Spleen (tissue), 11 donors: Measurements from ENCODE around the gene MPP4. TPM values are rescaled to one million over a fixed set of nuclear protein-coding genes. Genes with fewer than 3 reads are reported as not detected.

Experiments used
- DNase-seq: peaks from one replicate; pipeline ENCODE4 v3.0.0-alpha.2; 2020
- H3K27ac ChIP-seq, 8 donors: fragments of 200-600 bp; sonication (generic) in 7 of 8; 1 replicate in 4 of 8; 2 replicates in 4 of 8; pipeline versions ENCODE4 v1.5.0 to v1.8.0; 2016 to 2021; ENCODE audit warnings: inconsistent platforms in 4 of 8, mild to moderate bottlenecking in 4 of 8, moderate library complexity in 1 of 8
- H3K27me3 ChIP-seq, 7 donors: fragments of 200-600 bp; sonication (generic) in 6 of 7; replicated peaks in 1 of 7; 1 replicate in 4 of 7; 2 replicates in 3 of 7; pipeline versions ENCODE4 v1.5.0 to v1.8.0; 2016 to 2021; ENCODE audit warnings: inconsistent platforms in 3 of 7, mild to moderate bottlenecking in 1 of 7
- H3K36me3 ChIP-seq, 6 donors: fragments of 200-600 bp; sonication (generic) in 5 of 6; 1 replicate in 4 of 6; 2 replicates in 2 of 6; pipeline versions ENCODE4 v1.5.0 to v1.8.0; 2016 to 2021; ENCODE audit warnings: inconsistent platforms in 2 of 6
- H3K4me1 ChIP-seq, 6 donors: fragments of 200-600 bp; sonication (generic) in 5 of 6; 1 replicate in 3 of 6; 2 replicates in 3 of 6; pipeline versions ENCODE4 v1.5.0 to v1.8.0; 2016 to 2021; ENCODE audit warnings: inconsistent platforms in 3 of 6
- H3K4me3 ChIP-seq, 8 donors: fragments of 200-600 bp; sonication (generic) in 7 of 8; 1 replicate in 4 of 8; 2 replicates in 4 of 8; pipeline versions ENCODE4 v1.5.0 to v1.8.0; 2016 to 2021; ENCODE audit warnings: inconsistent platforms in 4 of 8, mild to moderate bottlenecking in 4 of 8, moderate library complexity in 2 of 8
- H3K9me3 ChIP-seq, 8 donors: fragments of 200-600 bp; sonication (generic) in 7 of 8; 1 replicate in 4 of 8; 2 replicates in 4 of 8; pipeline versions ENCODE4 v1.5.0 to v1.8.0; 2016 to 2021; ENCODE audit warnings: inconsistent platforms in 4 of 8
- POLR2A ChIP-seq, 3 donors: fragments of 450-650 bp; IDR thresholded peaks; one replicate each; pipeline ENCODE4 v1.5.1; 2017; ENCODE audit warnings: antibody characterized with exemption in 3 of 3, mild to moderate bottlenecking in 1 of 3
- POLR2AphosphoS5 ChIP-seq, 3 donors: sonication (generic); formaldehyde crosslinking; IDR thresholded peaks; one replicate each; pipeline ENCODE4 v1.5.1; 2017; ENCODE audit warnings: antibody characterized with exemption in 3 of 3
- WGBS, 5 donors: extraction: QIAGEN DNeasy Blood & Tissue Kit in 3 of 5; methylation state at CpG; one replicate each; pipeline versions ENCODE4 v1.1.5 to v1.1.7; 2013 to 2018; 5-methylcytosine and 5-hydroxymethylcytosine counted together
- intact Hi-C: fragments of 100-400 bp; cut with DNase I; formaldehyde crosslinking; loops from one replicate; pipeline ENCODE4 v1.15.0; 2023; ENCODE audit warnings: low total_unique reads
- polyA plus RNA-seq, 3 donors: library from polyadenylated mRNA; stranded (reverse); fragments of 200-250 nt; gene quantifications; one replicate each; pipeline ENCODE4 v1.2.1, GENCODE V29; 2013
- total RNA-seq, 7 donors: library from RNA; depleted of rRNA in 3 of 7; stranded (reverse); fragments of >200 nt in 3 of 7; fragmentation: NEBNext Ultra II Directional in 4 of 7; extraction: Animal tissue kit (Norgen Biotek cat#: 25700) in 4 of 7; gene quantifications; one replicate each; pipeline versions ENCODE4 v1.1.0 to v1.2.1, GENCODE V29; 2016 to 2021
- TF ChIP-seq, protein P1 (sequence below), 11 experiments: fragments of 200-600 bp in 7 of 11; fragments of 450-650 bp in 4 of 11; sonication (generic) in 4 of 11; IDR thresholded peaks in 8 of 11; conservative IDR thresholded peaks in 3 of 11; 1 replicate in 7 of 11; 2 replicates in 4 of 11; pipeline versions ENCODE4 v1.4.0 to v1.8.0; 2016 to 2021; ENCODE audit warnings: antibody characterized with exemption in 11 of 11, inconsistent platforms in 4 of 11, mild to moderate bottlenecking in 1 of 11
- donor health status: healthy with polysubstance abuse.
- donor health status: DM: no; HTN: no; CAD: no; lungs with moderate emphysema.
- donor health status: DM: no; HTN: no; CAD: no.
- donor health status: Bipolar disorder and iron deficiency.
- donor health status: healthy.
- donor health status: DM: no; HTN: no; CAD: no.
- donor health status: DM: yes; HTN: yes; CAD: no.

Gene MPP4
- total and polyA plus RNA-seq, 10 donors, result 0.13 to 4.3 (median 1.1) TPM

DNA sequence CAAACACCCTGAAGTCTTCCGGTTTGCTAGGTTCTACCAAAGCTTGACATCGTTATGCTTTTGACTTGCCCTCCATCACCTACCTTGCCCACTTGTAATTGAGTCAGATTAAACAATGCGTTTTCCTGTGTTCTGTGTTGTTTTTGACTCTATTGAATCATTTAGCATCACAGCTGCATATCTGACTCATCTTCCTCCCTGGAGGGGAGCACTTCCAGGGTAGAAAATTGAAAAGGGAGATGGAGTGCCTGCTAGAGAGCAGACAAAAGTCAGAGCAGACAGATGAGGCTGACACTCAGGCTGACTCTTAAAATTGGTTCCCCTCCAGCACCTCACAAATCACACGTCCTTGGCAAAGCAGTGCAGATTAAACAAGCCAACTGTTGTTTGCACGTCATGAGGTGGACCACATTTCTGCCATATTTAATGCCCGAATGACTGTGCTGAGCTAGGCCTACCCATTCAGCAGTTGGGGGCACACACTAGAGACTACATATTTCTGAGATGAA is 2.2 kb downstream of the MPP4 start:
- DNase-seq, result no peak
- TF ChIP-seq, protein P1, sequence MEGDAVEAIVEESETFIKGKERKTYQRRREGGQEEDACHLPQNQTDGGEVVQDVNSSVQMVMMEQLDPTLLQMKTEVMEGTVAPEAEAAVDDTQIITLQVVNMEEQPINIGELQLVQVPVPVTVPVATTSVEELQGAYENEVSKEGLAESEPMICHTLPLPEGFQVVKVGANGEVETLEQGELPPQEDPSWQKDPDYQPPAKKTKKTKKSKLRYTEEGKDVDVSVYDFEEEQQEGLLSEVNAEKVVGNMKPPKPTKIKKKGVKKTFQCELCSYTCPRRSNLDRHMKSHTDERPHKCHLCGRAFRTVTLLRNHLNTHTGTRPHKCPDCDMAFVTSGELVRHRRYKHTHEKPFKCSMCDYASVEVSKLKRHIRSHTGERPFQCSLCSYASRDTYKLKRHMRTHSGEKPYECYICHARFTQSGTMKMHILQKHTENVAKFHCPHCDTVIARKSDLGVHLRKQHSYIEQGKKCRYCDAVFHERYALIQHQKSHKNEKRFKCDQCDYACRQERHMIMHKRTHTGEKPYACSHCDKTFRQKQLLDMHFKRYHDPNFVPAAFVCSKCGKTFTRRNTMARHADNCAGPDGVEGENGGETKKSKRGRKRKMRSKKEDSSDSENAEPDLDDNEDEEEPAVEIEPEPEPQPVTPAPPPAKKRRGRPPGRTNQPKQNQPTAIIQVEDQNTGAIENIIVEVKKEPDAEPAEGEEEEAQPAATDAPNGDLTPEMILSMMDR (IDR thresholded peaks at IDR 0.05 in 8 of 11, conservative IDR thresholded peaks at IDR 0.05 in 3 of 11), result no peak
- TF ChIP-seq POLR2AphosphoS5 (IDR thresholded peaks at IDR 0.05), result no peak
- no peak for TF ChIP-seq POLR2A (IDR thresholded peaks at IDR 0.05)
- H3K4me1 ChIP-seq, result peaks cover 0 to 8% (median 0%) of the 10 kb centered on the region in 6 donors
- no peaks in the 10 kb centered on the region for H3K9me3 ChIP-seq
- peaks cover 0 to 15% (median 0%) of the 10 kb centered on the region in 6 donors for H3K36me3 ChIP-seq
- intact Hi-C loops, result no loop called here
- H3K27me3 ChIP-seq, result no peaks in the 10 kb centered on the region
- WGBS, 5 donors, result 65 to 82% (median 74%) methylated on average over 6 of the region's 6 CpGs
- H3K27ac ChIP-seq, result no peak overlapping the region
- no peak overlapping the region for H3K4me3 ChIP-seq

- Histone ChIP-seq H3K4me3 (no peak overlapping the region), H3K27me3 (peaks cover 0 to 5% (median 0%) of the 10 kb centered on the region in 7 donors), H3K27ac (no peak overlapping the region), H3K9me3 (no peaks in the 10 kb centered on the region), H3K36me3 (no peaks in the 10 kb centered on the region), H3K4me1 (no peaks in the 10 kb centered on the region)
- intact Hi-C loops, result no loop called here
- TF ChIP-seq POLR2A (IDR thresholded peaks at IDR 0.05), result no peak
- TF ChIP-seq, protein P1 (IDR thresholded peaks at IDR 0.05 in 8 of 11, conservative IDR thresholded peaks at IDR 0.05 in 3 of 11), result no peak
- no peak for TF ChIP-seq POLR2AphosphoS5 (IDR thresholded peaks at IDR 0.05)
- no peak for DNase-seq
- 87 to 94% (median 91%) methylated on average over 3 of the region's 3 CpGs for WGBS, 5 donors
Observed at GRCh38 chr2:201685156-201685555, 13.3 kb downstream of the MPP4 start.

DNA sequence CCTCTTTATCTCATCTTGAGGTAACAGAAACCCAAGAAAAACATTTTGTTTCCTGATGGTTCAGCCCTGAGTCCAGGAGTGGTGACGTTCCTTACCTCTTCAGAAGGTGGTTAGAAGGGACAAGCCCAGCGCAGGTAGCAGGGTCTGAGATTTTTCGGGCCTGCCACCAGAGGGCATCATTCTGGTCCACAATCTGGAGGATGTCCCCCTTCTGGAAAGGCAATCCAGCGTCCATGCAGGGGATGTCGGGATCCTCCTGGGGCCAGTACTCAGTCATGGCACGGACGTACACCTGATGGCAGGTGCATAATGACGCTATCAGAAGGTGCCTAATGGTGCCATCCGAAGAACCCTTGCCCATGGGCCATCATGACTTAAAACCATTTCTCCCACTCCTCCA is 17.7 kb downstream of the MPP4 start:
- peaks cover 0 to 5% (median 0%) of the 10 kb centered on the region in 7 donors for H3K27me3 ChIP-seq
- intact Hi-C loops, result no loop called here
- DNase-seq, result no peak
- H3K4me3 ChIP-seq, result no peak overlapping the region
- TF ChIP-seq, protein P1 (IDR thresholded peaks at IDR 0.05 in 8 of 11, conservative IDR thresholded peaks at IDR 0.05 in 3 of 11), result peak in 5 of 11 experiments; percentile 12 to 34 (median 28)
- TF ChIP-seq POLR2AphosphoS5 (IDR thresholded peaks at IDR 0.05), result no peak
- H3K4me1 ChIP-seq, result no peaks in the 10 kb centered on the region
- no peak overlapping the region for H3K27ac ChIP-seq
- WGBS, 5 donors, result 63 to 75% (median 65%) methylated on average over 9 of the region's 9 CpGs
- H3K9me3 ChIP-seq, result no peaks in the 10 kb centered on the region
- H3K36me3 ChIP-seq, result no peaks in the 10 kb centered on the region

- H3K27ac ChIP-seq, result no peak overlapping the region
- DNase-seq, result no peak
- intact Hi-C loops, result no loop called here
- WGBS, 5 donors, result 69 to 85% (median 72%) methylated on average over 6 of the region's 6 CpGs
- H3K27me3 ChIP-seq, result peaks cover 0 to 5% (median 0%) of the 10 kb centered on the region in 7 donors
- H3K4me1 ChIP-seq, result no peaks in the 10 kb centered on the region
- TF ChIP-seq POLR2A (IDR thresholded peaks at IDR 0.05) (no peak), POLR2AphosphoS5 (IDR thresholded peaks at IDR 0.05) (no peak)
- TF ChIP-seq, protein P1 (IDR thresholded peaks at IDR 0.05 in 8 of 11, conservative IDR thresholded peaks at IDR 0.05 in 3 of 11), result no peak
- H3K9me3 ChIP-seq, result no peaks in the 10 kb centered on the region
- no peak overlapping the region for H3K4me3 ChIP-seq
- no peaks in the 10 kb centered on the region for H3K36me3 ChIP-seq
Observed at GRCh38 chr2:201678401-201678800, 20.0 kb downstream of the MPP4 start.
